T-helper 2 cell treated with Interferon-gamma antibody and Interleukin-4, amounts not matched to agents 5 μg/mL and 100 μg/mL, for 36 hours (primary cell): Measurements from ENCODE around the gene COPZ2.
A peak's percentile ranks its signal among the peaks of the same experiment; 100 is the strongest.
"Not testable (repeated sequence)": the region's sequence is repeated elsewhere in the genome, so short reads cannot be mapped to it uniquely, and the experiment has no call there.

ENCODE experiments used
- DNase-seq: peaks from one replicate; pipeline ENCODE4 v3.0.0; 2021; ENCODE audit warnings: low spot score
- H3K27ac Mint-ChIP-seq: one replicate; pipeline ENCODE4 v1.8.0; 2021; ENCODE audit warnings: mild to moderate bottlenecking, mixed read lengths
- H3K27me3 Mint-ChIP-seq: one replicate; pipeline ENCODE4 v1.8.0; 2021; ENCODE audit warnings: low read depth, mixed read lengths
- H3K36me3 Mint-ChIP-seq: one replicate; pipeline ENCODE4 v1.8.0; 2021; ENCODE audit warnings: low read depth, mixed read lengths
- H3K4me1 Mint-ChIP-seq: one replicate; pipeline ENCODE4 v1.8.0; 2021; ENCODE audit warnings: low read depth, mixed read lengths
- H3K4me3 Mint-ChIP-seq: one replicate; pipeline ENCODE4 v1.8.0; 2022; ENCODE audit warnings: mild to moderate bottlenecking, moderate library complexity, mixed read lengths
- H3K9me3 Mint-ChIP-seq: one replicate; pipeline ENCODE4 v1.8.0; 2021; ENCODE audit warnings: mixed read lengths

COPZ2 gene

GRCh38 chr17:48031966-48032365, 5.6 kb downstream of the COPZ2 start:
- Mint-ChIP-seq H3K4me3 (no peak overlapping the region), H3K9me3 (no peaks in the 10 kb centered on the region), H3K27ac (no peak overlapping the region), H3K27me3 (peaks cover 42% of the 10 kb centered on the region), H3K36me3 (no peaks in the 10 kb centered on the region), H3K4me1 (peaks cover 3% of the 10 kb centered on the region)
- DNase-seq, result no peak

DNA sequence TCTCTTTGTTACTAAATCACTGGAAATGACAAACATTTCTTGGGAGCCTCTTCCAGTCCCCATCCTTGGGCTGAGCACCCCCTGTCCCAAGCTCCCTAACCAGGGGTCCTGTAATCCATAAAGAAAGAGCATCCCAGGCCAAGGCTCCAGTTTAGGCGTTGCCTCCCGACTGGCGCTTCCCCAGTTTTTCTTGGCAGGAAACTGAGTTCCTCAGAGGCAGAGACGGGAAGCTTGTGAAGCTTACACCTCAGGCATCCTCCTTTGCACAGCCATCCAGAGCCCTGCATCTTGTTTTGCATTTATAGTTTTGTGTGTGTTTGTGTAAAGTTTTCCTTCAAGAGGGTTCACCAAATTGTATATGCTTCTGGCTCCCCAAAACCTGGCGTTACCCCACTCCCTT, 7.1 kb downstream of the COPZ2 start:
- Mint-ChIP-seq H3K27ac (no peak overlapping the region), H3K9me3 (no peaks in the 10 kb centered on the region), H3K4me3 (no peak overlapping the region), H3K36me3 (no peaks in the 10 kb centered on the region), H3K27me3 (peaks cover 33% of the 10 kb centered on the region), H3K4me1 (peaks cover 12% of the 10 kb centered on the region)
- DNase-seq, result no peak

GRCh38 chr17:48028736-48029135, 8.9 kb downstream of the COPZ2 start:
- H3K4me1 Mint-ChIP-seq, result peaks cover 23% of the 10 kb centered on the region
- no peak overlapping the region for H3K27ac Mint-ChIP-seq
- DNase-seq, result no peak
- no peaks in the 10 kb centered on the region for H3K36me3 Mint-ChIP-seq
- H3K27me3 Mint-ChIP-seq, result peaks cover 35% of the 10 kb centered on the region
- H3K4me3 Mint-ChIP-seq, result no peak overlapping the region
- H3K9me3 Mint-ChIP-seq, result no peaks in the 10 kb centered on the region

DNA sequence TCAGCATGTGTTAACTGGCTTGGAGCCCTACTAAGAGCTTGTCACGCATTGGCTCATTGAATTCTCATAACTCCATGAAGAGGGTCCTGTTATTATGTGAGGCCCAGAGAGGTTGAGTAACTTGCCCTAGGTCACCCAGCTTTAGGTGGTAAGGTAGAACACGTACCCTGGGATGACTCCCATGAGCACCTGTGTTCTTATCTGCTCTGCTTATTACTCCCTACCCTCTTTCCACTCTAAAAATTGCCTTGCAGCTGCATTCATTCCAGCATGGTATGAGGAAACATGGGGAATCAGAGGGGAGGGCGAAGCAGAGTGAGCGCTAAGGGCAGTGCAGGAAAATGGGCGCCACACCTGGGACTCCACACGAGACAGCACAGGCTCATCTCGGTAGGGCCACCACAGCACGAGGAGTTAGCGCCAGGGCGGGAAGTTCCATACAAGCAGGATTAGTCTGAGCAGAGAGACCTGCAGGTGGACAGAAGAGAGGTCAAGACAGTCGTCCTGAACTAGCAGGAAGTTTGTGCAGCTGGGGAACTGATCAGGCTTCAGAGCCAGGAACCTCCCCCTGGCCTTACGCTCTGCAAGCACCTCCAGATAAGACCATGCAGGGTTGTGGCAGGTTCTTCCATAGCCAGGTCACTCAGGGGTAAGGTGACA, 10.1 kb downstream of the COPZ2 start:
- Mint-ChIP-seq H3K27me3 (peaks cover 35% of the 10 kb centered on the region), H3K36me3 (no peaks in the 10 kb centered on the region), H3K4me1 (peaks cover 31% of the 10 kb centered on the region), H3K27ac (no peak overlapping the region), H3K9me3 (no peaks in the 10 kb centered on the region), H3K4me3 (no peak overlapping the region)
- DNase-seq, result no peak

GRCh38 chr17:48026502-48027321, 10.9 kb downstream of the COPZ2 start:
- peaks cover 37% of the 10 kb centered on the region for H3K27me3 Mint-ChIP-seq
- no peaks in the 10 kb centered on the region for H3K9me3 Mint-ChIP-seq
- H3K27ac Mint-ChIP-seq, result no peak overlapping the region
- H3K4me3 Mint-ChIP-seq, result peak overlapping the region; percentile 97
- peak; percentile 60 for DNase-seq
- H3K4me1 Mint-ChIP-seq, result peaks cover 35% of the 10 kb centered on the region
- no peaks in the 10 kb centered on the region for H3K36me3 Mint-ChIP-seq

DNA sequence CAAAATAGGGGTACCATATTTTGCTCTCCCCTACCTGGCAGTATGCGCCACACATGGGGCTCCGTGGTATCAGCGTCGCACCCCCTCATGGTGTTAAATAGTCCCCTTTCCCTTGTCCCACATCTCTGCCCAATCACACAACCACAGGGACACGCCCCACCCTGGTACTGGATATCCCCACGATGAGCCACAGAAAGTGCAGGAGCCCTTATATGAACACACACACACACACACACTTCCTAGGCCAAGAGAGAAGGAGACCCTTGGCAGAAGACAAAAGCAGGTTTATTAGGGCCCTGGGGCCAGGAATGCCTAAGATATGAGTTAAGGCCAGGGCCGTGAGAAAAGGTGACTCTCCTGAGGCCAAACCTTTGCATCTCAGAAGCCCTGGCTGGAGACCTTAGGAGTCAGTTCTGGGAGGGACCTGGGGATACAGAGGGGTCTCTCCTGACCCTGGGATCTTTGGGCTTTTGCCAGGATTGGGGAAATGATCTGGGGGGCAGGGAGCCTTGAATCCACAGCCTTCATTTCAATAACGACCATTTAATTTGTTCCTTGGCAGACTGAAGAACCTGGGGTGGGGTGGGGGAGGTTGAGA, 11.6 kb downstream of the COPZ2 start:
- DNase-seq, result no peak
- Mint-ChIP-seq H3K4me3 (peak overlapping the region; percentile 97), H3K9me3 (no peaks in the 10 kb centered on the region), H3K27me3 (peaks cover 37% of the 10 kb centered on the region), H3K4me1 (peaks cover 35% of the 10 kb centered on the region), H3K36me3 (no peaks in the 10 kb centered on the region), H3K27ac (no peak overlapping the region)

DNA sequence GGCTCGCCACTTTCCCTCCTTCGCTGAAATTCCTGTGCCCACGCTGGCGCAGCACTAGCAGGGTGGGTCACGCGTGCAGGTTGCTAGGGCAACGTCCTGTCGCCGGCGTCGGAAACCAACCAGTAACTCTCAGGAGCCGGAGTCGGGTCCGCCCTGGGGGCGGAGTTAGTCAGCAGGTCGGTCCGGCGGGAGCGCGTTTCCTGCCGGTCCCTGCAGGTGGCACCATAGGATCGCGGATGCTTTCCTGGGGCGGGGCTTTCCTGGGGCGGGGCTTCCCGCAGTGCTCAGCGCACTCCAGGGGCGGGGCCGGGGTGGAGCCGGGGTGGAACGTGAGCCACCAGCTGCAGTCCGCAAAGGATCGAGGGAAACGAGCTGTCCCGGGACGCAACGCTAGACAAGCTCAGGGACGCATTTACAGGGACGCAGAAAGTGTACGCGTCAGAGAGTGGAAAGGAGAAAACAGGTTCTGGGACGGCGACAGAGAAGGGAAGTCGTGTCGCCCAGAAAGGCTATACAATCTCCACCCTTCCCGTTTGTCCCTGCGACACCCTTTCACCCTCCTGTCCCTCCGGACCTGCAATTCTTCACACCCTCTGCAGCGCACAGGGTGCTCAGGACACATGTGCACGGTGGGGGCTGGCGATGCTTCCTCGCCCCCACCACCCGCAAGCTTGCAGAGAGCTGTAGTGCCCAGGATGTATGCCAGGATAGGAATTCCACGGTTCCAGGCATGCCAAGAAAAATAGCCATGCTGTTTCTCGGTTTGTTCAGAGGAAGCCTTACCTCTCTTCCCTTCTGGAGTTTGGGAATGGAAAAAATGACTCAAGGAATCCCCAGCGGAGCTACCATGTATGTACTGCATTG, 12.3 kb downstream of the COPZ2 start:
- H3K36me3 Mint-ChIP-seq, result no peaks in the 10 kb centered on the region
- peak; percentile 94 for DNase-seq
- H3K4me1 Mint-ChIP-seq, result peaks cover 35% of the 10 kb centered on the region
- peak overlapping the region; percentile 96 for H3K27ac Mint-ChIP-seq
- H3K4me3 Mint-ChIP-seq, result peak overlapping the region; percentile 97
- peaks cover 36% of the 10 kb centered on the region for H3K27me3 Mint-ChIP-seq
- H3K9me3 Mint-ChIP-seq, result no peaks in the 10 kb centered on the region

- Mint-ChIP-seq H3K36me3 (no peaks in the 10 kb centered on the region), H3K9me3 (no peaks in the 10 kb centered on the region), H3K27me3 (peaks cover 35% of the 10 kb centered on the region), H3K4me3 (peak overlapping the region; percentile 97), H3K27ac (peak overlapping the region; percentile 96), H3K4me1 (peaks cover 35% of the 10 kb centered on the region)
- peak; percentile 53 for DNase-seq
Measured at GRCh38 chr17:48024149-48025039, 13.2 kb downstream of the COPZ2 start.

- Mint-ChIP-seq H3K27me3 (peaks cover 35% of the 10 kb centered on the region), H3K4me1 (peaks cover 38% of the 10 kb centered on the region), H3K4me3 (peak overlapping the region; percentile 81), H3K27ac (peak overlapping the region; percentile 72), H3K36me3 (no peaks in the 10 kb centered on the region), H3K9me3 (no peaks in the 10 kb centered on the region)
- peak; percentile 22 for DNase-seq
Measured at GRCh38 chr17:48023400-48024148, 14.0 kb downstream of the COPZ2 start.

GRCh38 chr17:48022901-48023300, 14.7 kb downstream of the COPZ2 start:
- no peaks in the 10 kb centered on the region for H3K9me3 Mint-ChIP-seq
- H3K27me3 Mint-ChIP-seq, result peaks cover 35% of the 10 kb centered on the region
- peak overlapping the region; percentile 81 for H3K4me3 Mint-ChIP-seq
- no peak for DNase-seq
- no peaks in the 10 kb centered on the region for H3K36me3 Mint-ChIP-seq
- peaks cover 42% of the 10 kb centered on the region for H3K4me1 Mint-ChIP-seq
- H3K27ac Mint-ChIP-seq, result no peak overlapping the region

- Mint-ChIP-seq H3K4me3 (no peak overlapping the region), H3K27me3 (peaks cover 31% of the 10 kb centered on the region), H3K4me1 (peaks cover 49% of the 10 kb centered on the region), H3K36me3 (no peaks in the 10 kb centered on the region), H3K27ac (no peak overlapping the region), H3K9me3 (no peaks in the 10 kb centered on the region)
- DNase-seq, result no peak
Measured at GRCh38 chr17:48021934-48022333, 15.7 kb downstream of the COPZ2 start.

DNA sequence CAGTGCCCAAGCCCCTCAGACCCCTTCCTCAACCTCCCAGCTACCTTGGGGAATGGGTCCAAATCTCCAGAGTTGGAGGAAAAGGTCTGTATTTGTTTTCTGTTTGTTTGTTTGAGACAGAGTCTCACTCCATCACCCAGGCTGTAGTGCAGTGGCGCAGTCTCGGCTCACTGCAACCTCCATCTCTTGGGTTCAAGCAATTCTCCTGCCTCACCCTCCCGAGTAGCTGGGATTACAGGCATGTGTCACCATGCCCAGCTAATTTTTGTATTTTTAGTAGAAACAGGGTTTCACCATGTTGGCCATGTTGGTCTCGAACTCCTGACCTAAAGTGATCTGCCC, 19.8 kb downstream of the COPZ2 start:
- DNase-seq, H3K9me3 Mint-ChIP-seq, H3K36me3 Mint-ChIP-seq: not testable (repeated sequence)
- Mint-ChIP-seq H3K4me3 (peak overlapping the region; percentile 37), H3K4me1 (peaks cover 30% of the 10 kb centered on the region), H3K27ac (peak overlapping the region; percentile 91), H3K27me3 (peaks cover 41% of the 10 kb centered on the region)
